ENCODE data around the gene TBCB.

DNA sequence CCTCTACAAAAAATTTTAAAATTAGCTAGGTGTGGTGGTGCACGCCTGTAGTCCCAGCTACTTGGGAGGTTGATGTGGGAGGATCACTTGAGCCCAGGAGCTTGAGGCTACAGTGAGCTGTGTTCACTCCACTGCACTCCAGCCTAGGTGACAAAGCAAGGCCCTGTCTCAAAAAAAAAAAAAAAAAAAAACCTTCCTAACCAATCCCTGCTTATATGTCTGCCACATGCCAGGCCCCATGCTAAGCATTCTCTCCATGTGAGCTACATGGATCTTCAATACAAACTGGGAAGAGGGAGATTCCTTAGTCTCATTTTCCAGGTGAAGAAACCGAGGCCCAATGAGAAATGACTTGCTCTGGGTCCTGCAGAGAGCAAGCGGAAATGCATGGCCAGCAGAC lies 6.6 kb upstream of the TBCB start:
- TF ChIP-seq, protein P1, sequence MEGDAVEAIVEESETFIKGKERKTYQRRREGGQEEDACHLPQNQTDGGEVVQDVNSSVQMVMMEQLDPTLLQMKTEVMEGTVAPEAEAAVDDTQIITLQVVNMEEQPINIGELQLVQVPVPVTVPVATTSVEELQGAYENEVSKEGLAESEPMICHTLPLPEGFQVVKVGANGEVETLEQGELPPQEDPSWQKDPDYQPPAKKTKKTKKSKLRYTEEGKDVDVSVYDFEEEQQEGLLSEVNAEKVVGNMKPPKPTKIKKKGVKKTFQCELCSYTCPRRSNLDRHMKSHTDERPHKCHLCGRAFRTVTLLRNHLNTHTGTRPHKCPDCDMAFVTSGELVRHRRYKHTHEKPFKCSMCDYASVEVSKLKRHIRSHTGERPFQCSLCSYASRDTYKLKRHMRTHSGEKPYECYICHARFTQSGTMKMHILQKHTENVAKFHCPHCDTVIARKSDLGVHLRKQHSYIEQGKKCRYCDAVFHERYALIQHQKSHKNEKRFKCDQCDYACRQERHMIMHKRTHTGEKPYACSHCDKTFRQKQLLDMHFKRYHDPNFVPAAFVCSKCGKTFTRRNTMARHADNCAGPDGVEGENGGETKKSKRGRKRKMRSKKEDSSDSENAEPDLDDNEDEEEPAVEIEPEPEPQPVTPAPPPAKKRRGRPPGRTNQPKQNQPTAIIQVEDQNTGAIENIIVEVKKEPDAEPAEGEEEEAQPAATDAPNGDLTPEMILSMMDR (IDR thresholded peaks at IDR 0.05; ENCODE audit: low read depth, low read length, poor library complexity, severe bottlenecking): no peak
- no peak for TF ChIP-seq EZH2phosphoT487 (IDR thresholded peaks at IDR 0.05; ENCODE audit: borderline replicate concordance, low read length)

Data from DOHH2 (cell line).